Stimulated activated CD8-positive, alpha-beta memory T cell treated with anti-CD3 and anti-CD28 coated beads, Interleukin-7, amount 100 ng/mL, for 48 hours (primary cell): Measurements from ENCODE around the gene DRD2.
"Not testable (repeated sequence)": the region's sequence is repeated elsewhere in the genome, so short reads cannot be mapped to it uniquely, and the experiment has no call there.

Source experiments
- DNase-seq, 2 donors: peaks; one replicate each; pipeline ENCODE4 v3.0.0-alpha.2; 2020; ENCODE audit warnings: low read depth in 1 of 2; ENCODE audit errors: extremely low read depth in 1 of 2

The DRD2 gene

GRCh38 chr11:113475160-113475761, at the start of gene DRD2:
Gene DRD2, minus strand, starts transcription at chr11:113475398. Its CDS starts 50,747 bp downstream, at chr11:113424651.
- no peak for DNase-seq

- not testable (repeated sequence) for DNase-seq
Measured at GRCh38 chr11:113523906-113524305, 48.7 kb upstream of the DRD2 start.

- DNase-seq, result no peak
Measured at GRCh38 chr11:113521737-113522517, 46.7 kb upstream of the DRD2 start.

- no peak for DNase-seq
Measured at GRCh38 chr11:113519989-113520613, 44.9 kb upstream of the DRD2 start.

GRCh38 chr11:113518716-113519495, 43.7 kb upstream of the DRD2 start:
- DNase-seq, result no peak

GRCh38 chr11:113517361-113517760, 42.2 kb upstream of the DRD2 start:
- no peak for DNase-seq

GRCh38 chr11:113514856-113515255, 39.7 kb upstream of the DRD2 start:
- no peak for DNase-seq

- no peak for DNase-seq
Measured at GRCh38 chr11:113507341-113507740, 32.1 kb upstream of the DRD2 start.

- DNase-seq, result no peak
Measured at GRCh38 chr11:113506893-113507292, 31.7 kb upstream of the DRD2 start.

- no peak for DNase-seq
Measured at GRCh38 chr11:113506461-113506860, 31.3 kb upstream of the DRD2 start.

GRCh38 chr11:113505541-113506375, 30.6 kb upstream of the DRD2 start:
- DNase-seq, result no peak

GRCh38 chr11:113505046-113505445, 29.8 kb upstream of the DRD2 start:
- DNase-seq, result no peak

- DNase-seq, result no peak
Measured at GRCh38 chr11:113504586-113504985, 29.4 kb upstream of the DRD2 start.

- DNase-seq, result no peak
Measured at GRCh38 chr11:113504071-113504470, 28.9 kb upstream of the DRD2 start.

- DNase-seq, result no peak
Measured at GRCh38 chr11:113497066-113497910, 22.1 kb upstream of the DRD2 start.

- DNase-seq, result no peak
Measured at GRCh38 chr11:113496026-113496651, 20.9 kb upstream of the DRD2 start.

- no peak for DNase-seq
Measured at GRCh38 chr11:113494021-113494420, 18.8 kb upstream of the DRD2 start.

- DNase-seq, result no peak
Measured at GRCh38 chr11:113493206-113493605, 18.0 kb upstream of the DRD2 start.

- no peak for DNase-seq
Measured at GRCh38 chr11:113488931-113489351, 13.7 kb upstream of the DRD2 start.
